Frontal cortex (tissue), 4 donors: ENCODE measurements around the gene SDK2. TPM values are rescaled to one million over a fixed set of nuclear protein-coding genes. Genes with fewer than 3 reads are reported as not detected.

ENCODE experiments used
- DNase-seq, 2 donors: peaks; one replicate each; pipeline ENCODE4 v3.0.0; 2012; ENCODE audit warnings: low spot score in 2 of 2
- FAIRE-seq: peaks from 2 replicates; lab custom pipeline; 2012; peaks lifted over from hg19 to GRCh38; lab: Jason Lieb, UNC
- total RNA-seq: library from RNA; depleted of rRNA; stranded (reverse); fragments of >200 nt; gene quantifications from one replicate; pipeline ENCODE4 v1.2.3, GENCODE V29; 2014
- donor health status: control.
- donor health status: control.
- donor health status: control.

SDK2 gene
- total RNA-seq, 1 donor from 2014 or later: 6.9 TPM

GRCh38 chr17:73571511-73572130 lies 72.6 kb downstream of the SDK2 start:
- FAIRE-seq: no peak

GRCh38 chr17:73569762-73570319 lies 74.4 kb downstream of the SDK2 start:
- FAIRE-seq: no peak
- no peak for DNase-seq

More at GRCh38 chr17:73571511-73572130, 72.6 kb downstream of the SDK2 start:
- DNase-seq: no peak

- no peak for DNase-seq
- no peak for FAIRE-seq
These were observed 75.3 kb downstream of the SDK2 start for GRCh38 chr17:73568934-73569333.

GRCh38 chr17:73566905-73567782 lies 77.1 kb downstream of the SDK2 start:
- DNase-seq: no peak

GRCh38 chr17:73564843-73565242 lies 79.4 kb downstream of the SDK2 start:
- no peak for FAIRE-seq
- DNase-seq: no peak

More at GRCh38 chr17:73566905-73567782, 77.1 kb downstream of the SDK2 start:
- no peak for FAIRE-seq

GRCh38 chr17:73562896-73563295 lies 81.3 kb downstream of the SDK2 start:
- no peak for FAIRE-seq

GRCh38 chr17:73561111-73561510 lies 83.1 kb downstream of the SDK2 start:
- DNase-seq (no peak), FAIRE-seq (no peak)

More at GRCh38 chr17:73562896-73563295, 81.3 kb downstream of the SDK2 start:
- DNase-seq: no peak

- no peak for FAIRE-seq
These were observed 83.6 kb downstream of the SDK2 start for GRCh38 chr17:73560661-73561060.

GRCh38 chr17:73559532-73559931 lies 84.7 kb downstream of the SDK2 start:
- no peak for DNase-seq

More at GRCh38 chr17:73560661-73561060, 83.6 kb downstream of the SDK2 start:
- no peak for DNase-seq

GRCh38 chr17:73555199-73555960 lies 88.9 kb downstream of the SDK2 start:
- FAIRE-seq: no peak
- DNase-seq: no peak

More at GRCh38 chr17:73559532-73559931, 84.7 kb downstream of the SDK2 start:
- no peak for FAIRE-seq

GRCh38 chr17:73554498-73554897 lies 89.7 kb downstream of the SDK2 start:
- FAIRE-seq: no peak
- no peak for DNase-seq

GRCh38 chr17:73553311-73553710 lies 90.9 kb downstream of the SDK2 start:
- DNase-seq (no peak), FAIRE-seq (no peak)

- no peak for FAIRE-seq
- DNase-seq: no peak
These were observed 91.8 kb downstream of the SDK2 start for GRCh38 chr17:73552300-73553048.

GRCh38 chr17:73551759-73552158 lies 92.5 kb downstream of the SDK2 start:
- DNase-seq (no peak), FAIRE-seq (no peak)

- DNase-seq: no peak
- no peak for FAIRE-seq
These were observed 93.1 kb downstream of the SDK2 start for GRCh38 chr17:73551144-73551543.

- DNase-seq (no peak), FAIRE-seq (no peak)
These were observed 93.7 kb downstream of the SDK2 start for GRCh38 chr17:73550556-73550955.

- no peak for DNase-seq
- no peak for FAIRE-seq
These were observed 94.3 kb downstream of the SDK2 start for GRCh38 chr17:73549841-73550430.

- DNase-seq (no peak), FAIRE-seq (no peak)
These were observed 95.5 kb downstream of the SDK2 start for GRCh38 chr17:73548620-73549311.
